Measurements from ENCODE around the gene VCL. TPM values are rescaled to one million over a fixed set of nuclear protein-coding genes. Genes with fewer than 3 reads are reported as not detected.

VCL gene
- total RNA-seq, 4 donors from 2014 or later, result 96.1 to 133 (median 120) TPM

GRCh38 chr10:74047304-74047703 lies 49.4 kb downstream of the VCL start:
- Histone ChIP-seq H3K27ac (peak overlapping the region; percentile 24 to 49 (median 41)), H3K4me1 (peaks cover 0 to 30% (median 20%) of the 10 kb centered on the region in 4 donors), H3K4me3 (no peak overlapping the region), H3K27me3 (no peaks in the 10 kb centered on the region), H3K36me3 (peaks cover 0 to 17% (median 6%) of the 10 kb centered on the region in 4 donors), H3K9me3 (no peaks in the 10 kb centered on the region)
- 58 to 67% methylated on average over 2 of the region's 2 CpGs for WGBS, 2 donors (ENCODE audit: low coverage in 1 of 2)
- DNase-seq, result no peak
- intact Hi-C loops (cut with DNase I; ENCODE audit: low total_unique reads) (no loop called here), in situ Hi-C loops (cut with MboI; ENCODE audit: low pct_ligation_motif_present in 1 of 4, low pct_unique_long_range_greater_than_20kb in 1 of 4, low sequenced_read_pairs in 3 of 4) (no loop called here)
- TF ChIP-seq POLR2AphosphoS5 (IDR thresholded peaks at IDR 0.05), result peak in 1 of 3 donors; percentile 28
- no peak for TF ChIP-seq CTCF (IDR thresholded peaks at IDR 0.05)
- TF ChIP-seq EP300 (IDR thresholded peaks at IDR 0.05; ENCODE audit: low read depth), result no peak

GRCh38 chr10:74047871-74048270 lies 50.0 kb downstream of the VCL start:
- peaks cover 0 to 30% (median 23%) of the 10 kb centered on the region in 4 donors for H3K4me1 ChIP-seq
- H3K9me3 ChIP-seq, result no peaks in the 10 kb centered on the region

GRCh38 chr10:74048433-74048832 lies 50.5 kb downstream of the VCL start:
- H3K9me3 ChIP-seq, result no peaks in the 10 kb centered on the region
- H3K4me1 ChIP-seq, result peaks cover 0 to 30% (median 24%) of the 10 kb centered on the region in 4 donors
- intact Hi-C loops (cut with DNase I; ENCODE audit: low total_unique reads) (no loop called here), in situ Hi-C loops (cut with MboI; ENCODE audit: low pct_ligation_motif_present in 1 of 4, low pct_unique_long_range_greater_than_20kb in 1 of 4, low sequenced_read_pairs in 3 of 4) (no loop called here)
- H3K36me3 ChIP-seq, result peaks cover 0 to 12% (median 5%) of the 10 kb centered on the region in 4 donors
- no peaks in the 10 kb centered on the region for H3K27me3 ChIP-seq
- H3K27ac ChIP-seq, result peak overlapping the region in 2 of 4 donors; percentile 37 to 45
- WGBS, 2 donors (ENCODE audit: low coverage in 1 of 2), result 86 to 91% methylated on average over 1 to 2 of the region's 2 CpGs
- H3K4me3 ChIP-seq, result no peak overlapping the region
- no peak for TF ChIP-seq POLR2A (IDR thresholded peaks at IDR 0.05)
- no peak for TF ChIP-seq POLR2AphosphoS5 (IDR thresholded peaks at IDR 0.05)
- no peak for TF ChIP-seq CTCF (IDR thresholded peaks at IDR 0.05)
- no peak for TF ChIP-seq EP300 (IDR thresholded peaks at IDR 0.05; ENCODE audit: low read depth)
- DNase-seq, result no peak

More at GRCh38 chr10:74047871-74048270, 50.0 kb downstream of the VCL start:
- 59 to 79% methylated on average over 3 of the region's 3 CpGs for WGBS, 2 donors (ENCODE audit: low coverage in 1 of 2)
- Histone ChIP-seq H3K27ac (peak overlapping the region; percentile 22 to 49 (median 41)), H3K27me3 (no peaks in the 10 kb centered on the region), H3K36me3 (peaks cover 0 to 17% (median 6%) of the 10 kb centered on the region in 4 donors), H3K4me3 (no peak overlapping the region)
- in situ Hi-C loops (cut with MboI; ENCODE audit: low pct_ligation_motif_present in 1 of 4, low pct_unique_long_range_greater_than_20kb in 1 of 4, low sequenced_read_pairs in 3 of 4) (no loop called here), intact Hi-C loops (cut with DNase I; ENCODE audit: low total_unique reads) (no loop called here)
- no peak for DNase-seq
- TF ChIP-seq POLR2AphosphoS5 (IDR thresholded peaks at IDR 0.05), result no peak
- TF ChIP-seq POLR2A (IDR thresholded peaks at IDR 0.05), result no peak
- no peak for TF ChIP-seq EP300 (IDR thresholded peaks at IDR 0.05; ENCODE audit: low read depth)
- no peak for TF ChIP-seq CTCF (IDR thresholded peaks at IDR 0.05)

- WGBS, 2 donors (ENCODE audit: low coverage in 1 of 2), result 65 to 100% methylated on average over 1 of the region's 1 CpG
- peaks cover 0 to 4% (median 0%) of the 10 kb centered on the region in 4 donors for H3K36me3 ChIP-seq
- no peak for DNase-seq
- intact Hi-C loops (cut with DNase I; ENCODE audit: low total_unique reads), result no loop called here
- H3K27ac ChIP-seq, result peak overlapping the region in 3 of 4 donors; percentile 6 to 31 (median 6)
- in situ Hi-C loops (cut with MboI; ENCODE audit: low pct_ligation_motif_present in 1 of 4, low pct_unique_long_range_greater_than_20kb in 1 of 4, low sequenced_read_pairs in 3 of 4), result no loop called here
- H3K27me3 ChIP-seq, result no peaks in the 10 kb centered on the region
- H3K4me1 ChIP-seq, result peaks cover 0 to 34% (median 24%) of the 10 kb centered on the region in 4 donors
- H3K9me3 ChIP-seq, result no peaks in the 10 kb centered on the region
- no peak overlapping the region for H3K4me3 ChIP-seq
- TF ChIP-seq CTCF (IDR thresholded peaks at IDR 0.05), result no peak
- TF ChIP-seq POLR2AphosphoS5 (IDR thresholded peaks at IDR 0.05), result no peak
- no peak for TF ChIP-seq EP300 (IDR thresholded peaks at IDR 0.05; ENCODE audit: low read depth)
- no peak for TF ChIP-seq POLR2A (IDR thresholded peaks at IDR 0.05)
Measured at GRCh38 chr10:74049955-74050354, 52.0 kb downstream of the VCL start.

Measured in transverse colon (tissue), 4 donors.